Trophoblast cell (in vitro differentiated cells and primary cell): ENCODE results near the gene PROSER3.

Experiments used
- DNase-seq, 2 donors: peaks; one replicate each; pipeline ENCODE4 v3.0.0-alpha.2; 2016
- H2AFZ ChIP-seq: 2 replicates; pipeline ENCODE4 v1.6.1; 2013; ENCODE audit warnings: low read length, moderate library complexity, mild to moderate bottlenecking; ENCODE audit not compliant: insufficient read depth, poor library complexity
- H2AK5ac ChIP-seq: 2 replicates; pipeline ENCODE4 v1.6.1; 2013; ENCODE audit warnings: mild to moderate bottlenecking, low read length
- H2BK120ac ChIP-seq: 2 replicates; pipeline ENCODE4 v1.6.1; 2013; ENCODE audit warnings: low read length, mild to moderate bottlenecking, moderate library complexity; ENCODE audit not compliant: insufficient read depth, poor library complexity
- H2BK12ac ChIP-seq: 2 replicates; pipeline ENCODE4 v1.6.1; 2013; ENCODE audit warnings: mild to moderate bottlenecking, low read length, moderate library complexity
- H2BK5ac ChIP-seq: 2 replicates; pipeline ENCODE4 v1.6.1; 2013; ENCODE audit warnings: low read length, low read depth, moderate library complexity, mild to moderate bottlenecking; ENCODE audit not compliant: poor library complexity
- H3K14ac ChIP-seq: 2 replicates; pipeline ENCODE4 v1.6.1; 2013; ENCODE audit warnings: mild to moderate bottlenecking, low read length
- H3K18ac ChIP-seq: 2 replicates; pipeline ENCODE4 v1.6.1; 2013; ENCODE audit warnings: mild to moderate bottlenecking, low read length
- H3K23ac ChIP-seq: 2 replicates; pipeline ENCODE4 v1.6.1; 2013; ENCODE audit warnings: low read length
- H3K27ac ChIP-seq: 2 replicates; pipeline ENCODE4 v1.5.1; 2013; ENCODE audit warnings: low read depth, mild to moderate bottlenecking, inconsistent platforms, low read length, moderate library complexity
- H3K27me3 ChIP-seq: 2 replicates; pipeline ENCODE4 v1.6.1; 2013; ENCODE audit warnings: inconsistent platforms, mild to moderate bottlenecking, low read length, moderate library complexity; ENCODE audit not compliant: insufficient read depth
- H3K36me3 ChIP-seq, 2 experiments: 1 replicate in 1 of 2; 2 replicates in 1 of 2; pipeline ENCODE4 v1.6.1; 2013; ENCODE audit warnings: low read length in 2 of 2, mild to moderate bottlenecking in 2 of 2, moderate library complexity in 1 of 2; ENCODE audit not compliant: insufficient read depth in 2 of 2, control insufficient read depth in 1 of 2
- H3K4ac ChIP-seq: 2 replicates; pipeline ENCODE4 v1.6.1; 2013; ENCODE audit warnings: low read depth, mild to moderate bottlenecking, low read length, moderate library complexity
- H3K4me1 ChIP-seq, 2 experiments: 1 replicate in 1 of 2; 2 replicates in 1 of 2; pipeline ENCODE4 v1.6.1; 2013; ENCODE audit warnings: low read length in 2 of 2, mild to moderate bottlenecking in 2 of 2, moderate library complexity in 1 of 2; ENCODE audit not compliant: insufficient read depth in 2 of 2, control insufficient read depth in 1 of 2
- H3K4me2 ChIP-seq: 2 replicates; pipeline ENCODE4 v1.6.1; 2013; ENCODE audit warnings: inconsistent platforms, mild to moderate bottlenecking, low read length, moderate library complexity
- H3K4me3 ChIP-seq: 2 replicates; pipeline ENCODE4 v1.5.1; 2013; ENCODE audit warnings: mild to moderate bottlenecking, low read depth, low read length, inconsistent platforms
- H3K79me1 ChIP-seq: one replicate; pipeline ENCODE4 v1.6.1; 2013; ENCODE audit warnings: low read length
- H3K79me2 ChIP-seq: 2 replicates; pipeline ENCODE4 v1.6.1; 2013; ENCODE audit warnings: low read length, mild to moderate bottlenecking; ENCODE audit not compliant: control insufficient read depth, insufficient read depth, poor library complexity
- H3K9ac ChIP-seq: 2 replicates; pipeline ENCODE4 v1.6.1; 2013; ENCODE audit warnings: mild to moderate bottlenecking, low read length
- H3K9me3 ChIP-seq: 2 replicates; pipeline ENCODE4 v1.6.1; 2013; ENCODE audit warnings: low read depth, mild to moderate bottlenecking, control low read depth, inconsistent platforms, low read length; ENCODE audit not compliant: insufficient read depth
- H4K12ac ChIP-seq: 2 replicates; pipeline ENCODE4 v1.6.1; 2013; ENCODE audit warnings: low read depth, mild to moderate bottlenecking, low read length, moderate library complexity
- H4K8ac ChIP-seq: 2 replicates; pipeline ENCODE4 v1.6.1; 2013; ENCODE audit warnings: low read depth, mild to moderate bottlenecking, low read length, moderate library complexity
- H4K91ac ChIP-seq: one replicate; pipeline ENCODE4 v1.6.1; 2013; ENCODE audit warnings: low read depth, mild to moderate bottlenecking, low read length, moderate library complexity
- WGBS: extraction: QIAGEN DNeasy Blood & Tissue Kit; methylation state at CpG from one replicate; pipeline ENCODE4 v1.1.7; 2013; ENCODE audit warnings: missing lambda C conversion rate; ENCODE audit not compliant: insufficient read length, insufficient coverage; ENCODE audit errors: extremely low coverage; 5-methylcytosine and 5-hydroxymethylcytosine counted together

PROSER3 gene

DNA sequence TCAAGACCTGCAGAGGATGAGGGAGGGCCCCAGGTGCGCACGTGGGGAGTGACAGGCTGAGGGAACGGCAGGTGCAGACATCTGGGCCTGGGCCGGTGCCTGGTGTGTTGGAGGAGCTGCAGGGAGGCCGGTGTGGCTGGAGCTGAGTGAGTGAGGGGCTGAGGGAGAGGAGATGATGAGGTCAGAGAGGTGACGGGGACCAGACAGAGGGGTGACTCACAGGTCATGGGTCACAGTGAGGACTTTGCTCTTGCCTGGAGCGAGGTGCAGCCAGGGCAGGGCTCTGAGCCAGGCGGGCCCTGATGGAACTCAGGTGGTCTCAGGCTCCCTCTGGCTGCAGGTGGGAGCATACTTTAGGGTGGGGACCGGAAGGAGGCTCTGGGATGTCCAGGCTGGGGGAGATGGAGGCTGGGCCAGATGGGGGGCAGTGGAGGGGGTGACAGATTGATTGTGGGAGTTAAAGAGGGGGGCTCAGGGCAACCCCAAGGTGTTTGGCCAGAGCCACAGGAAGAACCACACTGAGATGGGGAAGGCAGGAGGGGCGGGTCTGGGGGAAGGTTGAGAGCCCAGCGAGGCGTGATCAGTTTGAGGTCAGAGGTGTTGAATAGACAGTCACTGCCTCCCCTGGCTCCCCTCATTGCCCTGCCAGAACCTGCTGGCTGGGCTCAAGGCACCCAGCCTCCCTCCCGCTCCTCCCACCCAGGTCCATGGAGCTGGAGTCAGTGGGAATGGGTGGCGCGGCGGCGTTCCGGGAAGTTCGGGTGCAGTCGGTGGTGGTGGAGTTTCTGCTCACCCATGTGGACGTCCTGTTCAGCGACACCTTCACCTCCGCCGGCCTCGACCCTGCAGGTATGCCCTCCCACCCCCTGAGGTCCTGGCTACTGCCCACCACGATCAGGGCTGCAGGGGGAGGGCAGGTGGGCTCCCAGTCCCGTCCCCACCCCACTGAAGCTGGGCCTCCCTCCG, 25.8 kb downstream of the PROSER3 start:
- Histone ChIP-seq H3K18ac (no peak overlapping the region), H3K4me2 (no peak overlapping the region), H3K27ac (no peak overlapping the region), H3K36me3 (peaks cover 13 to 15% of the 10 kb centered on the region in 2 experiments), H2AK5ac (no peak overlapping the region), H3K4ac (no peak overlapping the region), H3K23ac (no peak overlapping the region), H3K9ac (no peak overlapping the region), H3K4me1 (peaks cover 0 to 5% of the 10 kb centered on the region in 2 experiments), H3K9me3 (peaks cover 3% of the 10 kb centered on the region), H2BK5ac (no peak overlapping the region), H3K4me3 (no peak overlapping the region), H4K12ac (no peak overlapping the region), H2BK12ac (no peak overlapping the region), H3K79me1 (no peaks in the 10 kb centered on the region), H2BK120ac (no peak overlapping the region), H3K14ac (no peak overlapping the region), H2AFZ (no peak overlapping the region), H3K27me3 (no peaks in the 10 kb centered on the region), H4K8ac (no peak overlapping the region), H3K79me2 (no peaks in the 10 kb centered on the region), H4K91ac (no peak overlapping the region)
- WGBS, result no CpG with 5 or more reads among the region's 28 CpGs
- DNase-seq, result no peak

DNA sequence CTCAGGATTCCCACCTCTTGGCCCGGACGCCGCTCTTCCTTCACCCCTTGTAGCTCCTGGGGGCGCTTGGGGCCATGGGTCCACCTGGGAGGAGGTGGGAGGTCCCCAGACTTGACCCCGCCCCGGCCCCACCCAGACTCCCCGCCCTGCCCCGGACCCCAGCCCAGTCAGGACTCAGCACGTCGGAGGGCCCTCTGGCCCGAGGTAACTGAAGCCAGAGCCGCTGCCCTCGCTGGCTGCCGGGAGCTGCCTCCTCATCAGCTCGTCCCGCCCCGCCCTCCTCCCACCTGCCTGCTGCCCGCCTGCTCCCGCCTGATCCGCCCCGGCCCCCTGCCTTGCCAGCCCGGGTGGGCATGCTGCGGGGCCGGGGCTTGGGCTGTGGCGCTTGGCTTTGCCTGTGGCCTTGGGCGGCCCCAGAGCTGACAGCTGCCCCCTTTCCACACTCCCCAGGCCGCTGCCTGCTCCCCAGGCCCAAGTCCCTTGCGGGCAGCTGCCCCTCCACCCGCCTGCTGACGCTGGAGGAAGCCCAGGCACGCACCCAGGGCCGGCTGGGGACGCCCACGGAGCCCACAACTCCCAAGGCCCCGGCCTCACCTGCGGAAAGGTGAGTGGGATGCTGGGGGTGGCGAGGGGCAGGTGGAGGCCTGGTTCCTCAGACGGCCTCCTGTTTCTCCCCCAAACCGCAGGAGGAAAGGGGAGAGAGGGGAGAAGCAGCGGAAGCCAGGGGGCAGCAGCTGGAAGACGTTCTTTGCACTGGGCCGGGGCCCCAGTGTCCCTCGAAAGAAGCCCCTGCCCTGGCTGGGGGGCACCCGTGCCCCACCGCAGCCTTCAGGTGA, 26.7 kb downstream of the PROSER3 start:
- no peak overlapping the region for H2AFZ ChIP-seq
- no peak overlapping the region for H3K9ac ChIP-seq
- H4K91ac ChIP-seq, result no peak overlapping the region
- no peak overlapping the region for H3K27ac ChIP-seq
- DNase-seq, result no peak
- no peak overlapping the region for H3K4ac ChIP-seq
- H2AK5ac ChIP-seq, result no peak overlapping the region
- H3K27me3 ChIP-seq, result no peaks in the 10 kb centered on the region
- H2BK120ac ChIP-seq, result no peak overlapping the region
- H3K4me1 ChIP-seq, result peaks cover 0 to 5% of the 10 kb centered on the region in 2 experiments
- no peak overlapping the region for H4K8ac ChIP-seq
- WGBS, result no CpG with 5 or more reads among the region's 45 CpGs
- no peak overlapping the region for H4K12ac ChIP-seq
- H2BK5ac ChIP-seq, result no peak overlapping the region
- peaks cover 5% of the 10 kb centered on the region for H3K9me3 ChIP-seq
- H3K79me1 ChIP-seq, result no peaks in the 10 kb centered on the region
- no peaks in the 10 kb centered on the region for H3K79me2 ChIP-seq
- no peak overlapping the region for H3K18ac ChIP-seq
- H3K36me3 ChIP-seq, result peaks cover 11 to 15% of the 10 kb centered on the region in 2 experiments
- H3K4me3 ChIP-seq, result peak overlapping the region; percentile 23
- H3K14ac ChIP-seq, result no peak overlapping the region
- H3K4me2 ChIP-seq, result peak overlapping the region; percentile 13
- H3K23ac ChIP-seq, result no peak overlapping the region
- H2BK12ac ChIP-seq, result no peak overlapping the region

DNA sequence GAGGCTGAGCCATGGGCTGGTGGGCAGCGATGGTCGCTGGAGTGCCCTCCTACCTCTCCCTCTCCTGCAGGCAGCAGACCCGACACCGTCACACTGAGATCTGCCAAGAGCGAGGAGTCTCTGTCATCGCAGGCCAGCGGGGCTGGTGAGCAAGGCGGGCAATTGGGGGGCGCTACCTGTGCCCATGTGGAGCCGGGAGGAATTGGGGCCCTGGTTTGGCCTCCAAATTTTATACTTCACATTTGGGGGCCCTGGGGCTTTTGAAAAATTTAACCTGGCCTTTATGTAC, 27.3 kb downstream of the PROSER3 start:
- H3K9ac ChIP-seq, result no peak overlapping the region
- H3K4me2 ChIP-seq, result no peak overlapping the region
- H2BK5ac ChIP-seq, result no peak overlapping the region
- H3K23ac ChIP-seq, result no peak overlapping the region
- peaks cover 5% of the 10 kb centered on the region for H3K9me3 ChIP-seq
- no peaks in the 10 kb centered on the region for H3K79me1 ChIP-seq
- H3K36me3 ChIP-seq, result peaks cover 11 to 15% of the 10 kb centered on the region in 2 experiments
- H3K18ac ChIP-seq, result no peak overlapping the region
- no peak overlapping the region for H3K4ac ChIP-seq
- H2AK5ac ChIP-seq, result no peak overlapping the region
- no peak overlapping the region for H3K14ac ChIP-seq
- H4K8ac ChIP-seq, result no peak overlapping the region
- peak overlapping the region; percentile 16 for H3K4me3 ChIP-seq
- no peak overlapping the region for H4K12ac ChIP-seq
- WGBS, result no CpG with 5 or more reads among the region's 10 CpGs
- H3K27ac ChIP-seq, result no peak overlapping the region
- no peaks in the 10 kb centered on the region for H3K79me2 ChIP-seq
- H2BK120ac ChIP-seq, result no peak overlapping the region
- H2BK12ac ChIP-seq, result no peak overlapping the region
- H4K91ac ChIP-seq, result no peak overlapping the region
- no peak for DNase-seq
- H3K4me1 ChIP-seq, result peaks cover 0 to 5% of the 10 kb centered on the region in 2 experiments
- no peaks in the 10 kb centered on the region for H3K27me3 ChIP-seq
- no peak overlapping the region for H2AFZ ChIP-seq

DNA sequence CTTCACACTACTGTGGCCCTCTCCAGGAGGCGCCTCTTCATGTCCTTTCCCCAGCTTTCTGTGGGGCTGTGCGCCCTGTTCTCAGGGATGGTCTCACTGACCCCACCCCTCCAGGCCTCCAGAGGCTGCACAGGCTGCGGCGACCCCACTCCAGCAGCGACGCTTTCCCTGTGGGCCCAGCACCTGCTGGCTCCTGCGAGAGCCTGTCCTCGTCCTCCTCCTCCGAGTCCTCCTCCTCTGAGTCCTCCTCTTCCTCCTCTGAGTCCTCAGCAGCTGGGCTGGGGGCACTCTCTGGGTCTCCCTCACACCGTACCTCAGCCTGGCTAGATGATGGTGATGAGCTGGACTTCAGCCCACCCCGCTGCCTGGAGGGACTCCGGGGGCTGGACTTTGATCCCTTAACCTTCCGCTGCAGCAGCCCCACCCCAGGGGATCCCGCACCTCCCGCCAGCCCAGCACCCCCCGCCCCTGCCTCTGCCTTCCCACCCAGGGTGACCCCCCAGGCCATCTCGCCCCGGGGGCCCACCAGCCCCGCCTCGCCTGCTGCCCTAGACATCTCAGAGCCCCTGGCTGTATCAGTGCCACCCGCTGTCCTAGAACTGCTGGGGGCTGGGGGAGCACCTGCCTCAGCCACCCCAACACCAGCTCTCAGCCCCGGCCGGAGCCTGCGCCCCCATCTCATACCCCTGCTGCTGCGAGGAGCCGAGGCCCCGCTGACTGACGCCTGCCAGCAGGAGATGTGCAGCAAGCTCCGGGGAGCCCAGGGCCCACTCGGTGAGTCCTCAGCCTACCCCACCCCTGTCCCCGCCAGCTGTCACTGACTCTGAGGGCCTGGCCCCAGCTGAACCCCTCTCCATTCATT, 28.6 kb downstream of the PROSER3 start:
- H2BK12ac ChIP-seq, result no peak overlapping the region
- H3K14ac ChIP-seq, result no peak overlapping the region
- H3K9ac ChIP-seq, result no peak overlapping the region
- H4K12ac ChIP-seq, result no peak overlapping the region
- H3K36me3 ChIP-seq, result peaks cover 5 to 7% of the 10 kb centered on the region in 2 experiments
- no peak overlapping the region for H4K8ac ChIP-seq
- H2AK5ac ChIP-seq, result no peak overlapping the region
- no peak overlapping the region for H4K91ac ChIP-seq
- no peak for DNase-seq
- no peaks in the 10 kb centered on the region for H3K79me1 ChIP-seq
- no peak overlapping the region for H3K18ac ChIP-seq
- H3K27me3 ChIP-seq, result no peaks in the 10 kb centered on the region
- no peak overlapping the region for H3K4me2 ChIP-seq
- H3K9me3 ChIP-seq, result peaks cover 5% of the 10 kb centered on the region
- H3K4me1 ChIP-seq, result peaks cover 0 to 5% of the 10 kb centered on the region in 2 experiments
- H2AFZ ChIP-seq, result no peak overlapping the region
- H3K79me2 ChIP-seq, result no peaks in the 10 kb centered on the region
- H3K4me3 ChIP-seq, result no peak overlapping the region
- no peak overlapping the region for H3K27ac ChIP-seq
- H3K4ac ChIP-seq, result no peak overlapping the region
- H2BK5ac ChIP-seq, result no peak overlapping the region
- no peak overlapping the region for H2BK120ac ChIP-seq
- no CpG with 5 or more reads among the region's 31 CpGs for whole genome bisulfite sequencing
- no peak overlapping the region for H3K23ac ChIP-seq
